Suprapubic skin (tissue), 4 donors: ENCODE results near the gene CHRNA9. TPM values are rescaled to one million over a fixed set of nuclear protein-coding genes. Genes with fewer than 3 reads are reported as not detected.
A peak's percentile ranks its signal among the peaks of the same experiment; 100 is the strongest.

ENCODE experiments used
- DNase-seq, 2 donors: peaks; one replicate each; pipeline ENCODE4 v3.0.0-alpha.2; 2019; ENCODE audit warnings: low spot score in 2 of 2
- H3K27ac ChIP-seq: fragments of 200-600 bp; sonication (generic); one replicate; pipeline ENCODE4 v1.5.1; 2019
- H3K27me3 ChIP-seq: fragments of 200-600 bp; sonication (generic); one replicate; pipeline ENCODE4 v1.5.1; 2019
- H3K36me3 ChIP-seq: fragments of 200-600 bp; sonication (generic); one replicate; pipeline ENCODE4 v1.5.1; 2019
- H3K4me1 ChIP-seq: fragments of 200-600 bp; sonication (generic); one replicate; pipeline ENCODE4 v1.5.1; 2019
- H3K4me3 ChIP-seq: fragments of 200-600 bp; sonication (generic); one replicate; pipeline ENCODE4 v1.5.1; 2019; ENCODE audit warnings: mild to moderate bottlenecking
- H3K9me3 ChIP-seq: fragments of 200-600 bp; sonication (generic); one replicate; pipeline ENCODE4 v1.5.1; 2019
- CTCF ChIP-seq, 2 donors: fragments of 200-600 bp in 1 of 2; fragments of 450-650 bp in 1 of 2; sonication (generic) in 1 of 2; IDR thresholded peaks; one replicate each; pipeline ENCODE4 v1.5.1; 2016 to 2019; ENCODE audit warnings: antibody characterized with exemption in 2 of 2, mild to moderate bottlenecking in 1 of 2, moderate library complexity in 1 of 2
- EP300 ChIP-seq: sonication (generic); formaldehyde crosslinking; IDR thresholded peaks from one replicate; pipeline ENCODE4 v1.6.1; 2017; ENCODE audit warnings: antibody characterized with exemption
- POLR2A ChIP-seq, 2 donors: fragments of 450-650 bp; IDR thresholded peaks; one replicate each; pipeline ENCODE4 v1.6.1; 2017; ENCODE audit warnings: antibody characterized with exemption in 2 of 2, mild to moderate bottlenecking in 2 of 2, moderate library complexity in 2 of 2
- POLR2AphosphoS5 ChIP-seq, 3 donors: sonication (generic); formaldehyde crosslinking; IDR thresholded peaks; one replicate each; pipeline ENCODE4 v1.6.1; 2017; ENCODE audit warnings: antibody characterized with exemption in 3 of 3
- WGBS: methylation state at CpG from one replicate; pipeline ENCODE4 v1.1.5; 2018; 5-methylcytosine and 5-hydroxymethylcytosine counted together
- total RNA-seq, 4 donors: library from RNA; depleted of rRNA; stranded (reverse); fragments of >200 nt; gene quantifications; one replicate each; pipeline ENCODE4 v1.1.0, GENCODE V29; 2016

Gene CHRNA9
- total RNA-seq, 4 donors from 2014 or later = 0.34 to 2.4 (median 0.38) TPM; not detected in 1

- no peaks in the 10 kb centered on the region for H3K4me1 ChIP-seq
- WGBS = 84% methylated on average over 3 of the region's 3 CpGs
- no peak for TF ChIP-seq POLR2AphosphoS5 (IDR thresholded peaks at IDR 0.05)
- TF ChIP-seq EP300 = no peak
- no peak for TF ChIP-seq CTCF (IDR thresholded peaks at IDR 0.05)
- TF ChIP-seq POLR2A (IDR thresholded peaks at IDR 0.05) = no peak
Measured at GRCh38 chr4:40331961-40332360, 3.2 kb upstream of the CHRNA9 start.

GRCh38 chr4:40333921-40334352 lies 1.2 kb upstream of the CHRNA9 start:
- no peaks in the 10 kb centered on the region for H3K36me3 ChIP-seq
- no peak for DNase-seq
- no peaks in the 10 kb centered on the region for H3K4me1 ChIP-seq
- H3K27me3 ChIP-seq = peaks cover 3% of the 10 kb centered on the region
- no peak overlapping the region for H3K4me3 ChIP-seq
- WGBS = 53% methylated on average over 8 of the region's 8 CpGs
- no peak for TF ChIP-seq POLR2AphosphoS5 (IDR thresholded peaks at IDR 0.05)
- TF ChIP-seq EP300 = no peak
- TF ChIP-seq CTCF (IDR thresholded peaks at IDR 0.05) = no peak
- TF ChIP-seq POLR2A (IDR thresholded peaks at IDR 0.05) = no peak
- peak overlapping the region; percentile 45 for H3K27ac ChIP-seq
- no peaks in the 10 kb centered on the region for H3K9me3 ChIP-seq

More at GRCh38 chr4:40331961-40332360, 3.2 kb upstream of the CHRNA9 start:
- Histone ChIP-seq H3K36me3 (no peaks in the 10 kb centered on the region), H3K27ac (no peak overlapping the region), H3K27me3 (peaks cover 3% of the 10 kb centered on the region), H3K4me3 (no peak overlapping the region), H3K9me3 (no peaks in the 10 kb centered on the region)
- DNase-seq = no peak

- Histone ChIP-seq H3K4me1 (no peaks in the 10 kb centered on the region), H3K27ac (no peak overlapping the region), H3K4me3 (no peak overlapping the region), H3K9me3 (no peaks in the 10 kb centered on the region), H3K27me3 (peaks cover 3% of the 10 kb centered on the region), H3K36me3 (no peaks in the 10 kb centered on the region)
- DNase-seq = no peak
- TF ChIP-seq CTCF (IDR thresholded peaks at IDR 0.05) (no peak), POLR2AphosphoS5 (IDR thresholded peaks at IDR 0.05) (no peak), EP300 (no peak), POLR2A (IDR thresholded peaks at IDR 0.05) (no peak)
- 82% methylated on average over 4 of the region's 4 CpGs for WGBS
Measured at GRCh38 chr4:40335525-40335894, 377 bp downstream of the CHRNA9 start.

- DNase-seq = no peak
- no peak for TF ChIP-seq CTCF (IDR thresholded peaks at IDR 0.05)
- no peak for TF ChIP-seq EP300
- TF ChIP-seq POLR2A (IDR thresholded peaks at IDR 0.05) = no peak
- TF ChIP-seq POLR2AphosphoS5 (IDR thresholded peaks at IDR 0.05) = no peak
- 55% methylated on average over 9 of the region's 9 CpGs for WGBS
- Histone ChIP-seq H3K9me3 (no peaks in the 10 kb centered on the region), H3K4me1 (no peaks in the 10 kb centered on the region), H3K27me3 (no peaks in the 10 kb centered on the region), H3K36me3 (no peaks in the 10 kb centered on the region), H3K4me3 (no peak overlapping the region), H3K27ac (no peak overlapping the region)
Measured at GRCh38 chr4:40337051-40337450, 1.9 kb downstream of the CHRNA9 start.

GRCh38 chr4:40337523-40337922 lies 2.4 kb downstream of the CHRNA9 start:
- Histone ChIP-seq H3K4me1 (no peaks in the 10 kb centered on the region), H3K9me3 (no peaks in the 10 kb centered on the region), H3K36me3 (no peaks in the 10 kb centered on the region), H3K27ac (no peak overlapping the region), H3K27me3 (no peaks in the 10 kb centered on the region), H3K4me3 (no peak overlapping the region)
- WGBS = 70% methylated on average over 2 of the region's 2 CpGs
- TF ChIP-seq POLR2AphosphoS5 (IDR thresholded peaks at IDR 0.05) (no peak), EP300 (no peak), POLR2A (IDR thresholded peaks at IDR 0.05) (no peak), CTCF (IDR thresholded peaks at IDR 0.05) (no peak)
- no peak for DNase-seq
